ENCODE data around the gene LYPD5. TPM values are rescaled to one million over a fixed set of nuclear protein-coding genes. Genes with fewer than 3 reads are reported as not detected.

Gene LYPD5
- total and polyA plus RNA-seq, 7 donors = 0.22 to 0.79 (median 0.27) TPM

DNA sequence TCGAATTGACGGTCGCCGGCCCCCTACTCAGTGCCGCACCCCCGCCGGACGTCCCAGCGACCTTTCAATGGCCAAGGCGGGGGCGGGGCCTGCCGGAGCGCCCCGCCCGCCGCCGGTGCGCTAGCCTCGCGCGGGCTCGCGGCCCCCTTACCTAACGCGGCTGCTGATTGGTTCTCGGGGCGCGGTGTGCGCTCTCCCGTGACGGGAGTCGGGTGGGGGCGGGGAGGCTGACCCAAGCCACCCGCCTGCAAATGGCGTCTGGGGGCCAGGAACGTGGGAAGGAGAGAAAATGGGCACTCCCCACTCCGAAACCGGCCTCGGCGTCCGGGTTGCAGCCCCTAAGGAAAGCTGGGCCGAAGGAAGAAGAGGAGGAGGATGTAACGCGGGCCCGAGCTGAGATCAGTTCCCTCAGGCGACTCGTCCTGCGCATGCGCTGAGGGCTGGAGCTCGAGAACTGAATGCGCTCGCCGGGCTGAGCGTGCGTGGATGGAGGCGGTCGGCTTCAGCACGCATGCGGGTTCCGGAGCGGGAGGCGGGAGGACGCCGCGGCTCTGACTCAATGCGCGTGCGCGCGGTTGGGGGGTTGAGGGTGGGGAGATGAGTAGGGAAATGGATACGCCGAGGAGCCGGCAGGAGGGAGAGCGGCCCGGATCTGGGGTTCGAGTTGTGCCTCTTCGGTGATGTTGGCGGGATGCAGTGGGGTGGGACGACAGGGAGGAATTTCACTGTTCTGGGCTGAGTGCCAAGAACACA lies 47.6 kb downstream of the LYPD5 start, which contains the start of gene SMG9:
Gene SMG9, minus strand, starts transcription at position 460 of the 753 bp plus-strand sequence. CDS start 4,221 bp downstream, outside the sequence.
- peak within 1 kb of the TSS; percentile 99 for H3K27ac ChIP-seq
- TF ChIP-seq, protein P1, sequence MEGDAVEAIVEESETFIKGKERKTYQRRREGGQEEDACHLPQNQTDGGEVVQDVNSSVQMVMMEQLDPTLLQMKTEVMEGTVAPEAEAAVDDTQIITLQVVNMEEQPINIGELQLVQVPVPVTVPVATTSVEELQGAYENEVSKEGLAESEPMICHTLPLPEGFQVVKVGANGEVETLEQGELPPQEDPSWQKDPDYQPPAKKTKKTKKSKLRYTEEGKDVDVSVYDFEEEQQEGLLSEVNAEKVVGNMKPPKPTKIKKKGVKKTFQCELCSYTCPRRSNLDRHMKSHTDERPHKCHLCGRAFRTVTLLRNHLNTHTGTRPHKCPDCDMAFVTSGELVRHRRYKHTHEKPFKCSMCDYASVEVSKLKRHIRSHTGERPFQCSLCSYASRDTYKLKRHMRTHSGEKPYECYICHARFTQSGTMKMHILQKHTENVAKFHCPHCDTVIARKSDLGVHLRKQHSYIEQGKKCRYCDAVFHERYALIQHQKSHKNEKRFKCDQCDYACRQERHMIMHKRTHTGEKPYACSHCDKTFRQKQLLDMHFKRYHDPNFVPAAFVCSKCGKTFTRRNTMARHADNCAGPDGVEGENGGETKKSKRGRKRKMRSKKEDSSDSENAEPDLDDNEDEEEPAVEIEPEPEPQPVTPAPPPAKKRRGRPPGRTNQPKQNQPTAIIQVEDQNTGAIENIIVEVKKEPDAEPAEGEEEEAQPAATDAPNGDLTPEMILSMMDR (IDR thresholded peaks at IDR 0.05) = no peak
- peaks cover 20% of the 10 kb centered on the region for H3K4me1 ChIP-seq
- intact Hi-C loops (cut with DNase I) = no loop called here
- H3K36me3 ChIP-seq (ENCODE audit: insufficient read depth in 1 of 2, low read depth in 1 of 2) = peaks cover 0 to 25% of the 10 kb centered on the region in 2 donors
- DNase-seq (peak; percentile 99), ATAC-seq (peak; percentile 93 to 96 (median 94))
- WGBS, 3 donors = 0 to 1% (median 0%) methylated on average over 68 to 79 of the region's 79 CpGs
- H3K4me3 ChIP-seq = peak within 1 kb of the TSS; percentile 83
- H3K9me3 ChIP-seq = no peaks in the 10 kb centered on the region
- no peaks in the 10 kb centered on the region for H3K27me3 ChIP-seq (ENCODE audit: insufficient read depth in 3 of 3, low read length in 2 of 3)

DNA sequence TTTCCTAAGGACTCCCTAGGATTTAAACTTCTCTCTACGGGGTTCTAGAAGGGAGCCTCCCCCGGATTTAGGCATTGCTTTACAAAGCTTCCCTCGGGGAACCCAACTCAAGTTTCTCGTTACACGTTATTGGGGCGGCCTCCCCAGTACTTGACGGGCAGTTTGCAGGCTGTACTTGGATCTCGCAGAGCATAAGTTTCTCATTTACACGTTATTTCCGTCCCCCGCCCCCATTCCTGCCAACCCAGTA lies 48.1 kb downstream of the LYPD5 start:
- H3K27me3 ChIP-seq (ENCODE audit: insufficient read depth in 3 of 3, low read length in 2 of 3) = no peaks in the 10 kb centered on the region
- TF ChIP-seq, protein P1 (IDR thresholded peaks at IDR 0.05) = no peak
- intact Hi-C loops (cut with DNase I) = no loop called here
- 0 to 1% (median 1%) methylated on average over 11 of the region's 11 CpGs for WGBS, 3 donors
- no peak for ATAC-seq
- H3K4me1 ChIP-seq = peaks cover 20% of the 10 kb centered on the region
- DNase-seq = no peak
- peaks cover 0 to 30% of the 10 kb centered on the region in 2 donors for H3K36me3 ChIP-seq (ENCODE audit: insufficient read depth in 1 of 2, low read depth in 1 of 2)
- peak overlapping the region; percentile 83 for H3K4me3 ChIP-seq
- peak overlapping the region; percentile 99 for H3K27ac ChIP-seq
- H3K9me3 ChIP-seq = no peaks in the 10 kb centered on the region

DNA sequence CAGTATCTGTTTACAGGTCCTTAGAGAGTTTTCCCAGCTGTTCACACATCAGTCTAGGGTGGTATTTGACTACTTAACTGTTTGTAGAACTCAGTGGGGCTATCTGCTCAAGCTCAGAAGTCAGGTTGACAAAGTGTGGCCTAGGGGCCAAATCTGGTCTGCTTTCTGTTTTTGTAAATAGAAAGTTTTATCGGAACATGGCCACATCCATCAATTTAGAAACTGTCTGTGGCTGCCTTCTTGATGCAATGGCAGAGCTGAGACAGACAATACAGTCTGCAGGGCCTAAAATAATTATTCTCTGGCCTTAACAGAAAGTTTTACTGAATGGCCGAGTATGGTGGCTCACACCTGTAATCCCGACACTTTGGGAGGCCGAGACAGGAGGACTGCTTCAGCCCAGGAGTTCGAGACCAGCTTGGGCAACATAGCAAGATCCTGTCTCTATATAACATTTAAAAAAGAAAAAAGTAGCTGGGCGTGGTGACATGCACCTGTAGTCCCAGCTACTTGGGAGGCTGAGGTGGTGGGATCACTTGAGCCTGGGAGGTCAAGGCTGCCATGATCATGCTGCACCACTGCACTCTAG lies 49.9 kb downstream of the LYPD5 start:
- TF ChIP-seq, protein P1 (IDR thresholded peaks at IDR 0.05) = no peak
- Histone ChIP-seq H3K4me3 (no peak overlapping the region), H3K36me3 (ENCODE audit: insufficient read depth in 1 of 2, low read depth in 1 of 2) (peaks cover 0 to 48% of the 10 kb centered on the region in 2 donors), H3K4me1 (peaks cover 20% of the 10 kb centered on the region), H3K9me3 (no peaks in the 10 kb centered on the region), H3K27ac (no peak overlapping the region), H3K27me3 (ENCODE audit: insufficient read depth in 3 of 3, low read length in 2 of 3) (no peaks in the 10 kb centered on the region)
- intact Hi-C loops (cut with DNase I) = no loop called here
- ATAC-seq = no peak
- 96 to 100% (median 97%) methylated on average over 6 of the region's 6 CpGs for WGBS, 3 donors
- DNase-seq = no peak

DNA sequence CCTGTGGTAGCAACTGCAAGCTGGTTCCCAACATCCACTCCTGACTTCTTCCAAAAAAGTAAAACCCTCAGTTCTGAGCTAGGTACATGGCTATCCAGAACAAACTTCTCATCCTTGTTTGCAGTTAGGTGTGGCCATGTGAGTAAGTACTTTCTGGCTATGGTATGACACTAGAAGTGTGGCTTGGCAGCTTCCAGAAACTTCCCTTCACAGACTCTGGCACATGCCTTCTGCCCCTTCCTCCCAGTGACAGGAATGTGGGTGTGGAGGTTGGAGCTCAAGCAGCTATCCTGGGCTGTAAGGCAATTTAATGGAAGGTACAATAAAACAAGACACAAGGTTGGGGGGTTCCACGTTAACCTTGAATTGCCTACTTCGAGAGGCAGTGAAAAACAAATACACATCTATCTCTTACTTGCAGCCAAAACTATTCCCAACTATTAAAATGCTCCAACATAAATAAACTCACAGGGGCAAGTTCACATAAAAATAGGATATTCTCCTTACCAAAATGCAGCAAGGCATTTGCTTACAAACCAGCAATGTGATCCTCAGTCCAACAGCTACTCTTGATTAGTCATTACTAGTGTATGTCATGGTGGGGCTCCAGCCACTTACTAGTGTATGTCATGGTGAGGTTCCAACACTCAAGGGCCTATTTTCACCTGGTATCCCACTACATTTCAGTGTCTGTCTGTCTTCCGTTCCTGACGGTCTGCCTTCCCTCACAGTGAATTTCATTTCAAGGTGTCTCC lies 50.6 kb downstream of the LYPD5 start:
- TF ChIP-seq, protein P1 (IDR thresholded peaks at IDR 0.05) = no peak
- WGBS, 3 donors = 91 to 92% (median 91%) methylated on average over 4 of the region's 4 CpGs
- intact Hi-C loops (cut with DNase I) = no loop called here
- Histone ChIP-seq H3K27me3 (ENCODE audit: insufficient read depth in 3 of 3, low read length in 2 of 3) (no peaks in the 10 kb centered on the region), H3K9me3 (no peaks in the 10 kb centered on the region), H3K4me3 (no peak overlapping the region), H3K27ac (no peak overlapping the region), H3K4me1 (peaks cover 20% of the 10 kb centered on the region), H3K36me3 (ENCODE audit: insufficient read depth in 1 of 2, low read depth in 1 of 2) (peaks cover 0 to 56% of the 10 kb centered on the region in 2 donors)
- DNase-seq = no peak
- no peak for ATAC-seq
